H1 (cell line): ENCODE results near the gene SLC37A2. TPM values are rescaled to one million over a fixed set of nuclear protein-coding genes. Genes with fewer than 3 reads are reported as not detected.

ENCODE experiments used
- CTCF ChIA-PET: fragments of 300-600 bp; sonication (Branson Sonifier 250); formaldehyde crosslinking; loops from one replicate; lab custom pipeline; 2021; ENCODE audit not compliant: partially characterized antibody; lab: Charles Lee
- POLR2A ChIA-PET: fragments of 300-600 bp; sonication (Branson Sonifier 250); formaldehyde crosslinking; loops from one replicate; lab custom pipeline; 2021; ENCODE audit warnings: inconsistent platforms; ENCODE audit not compliant: partially characterized antibody; lab: Charles Lee
- DNase-seq, 2 experiments: peaks; one replicate each; pipeline versions ENCODE4 v3.0.0 to v3.0.0-alpha.2; 2010 to 2022; ENCODE audit warnings: low spot score in 2 of 2, low read depth in 1 of 2, mixed read lengths in 1 of 2
- FAIRE-seq: peaks from 2 replicates; lab custom pipeline; 2011; peaks lifted over from hg19 to GRCh38; lab: Jason Lieb, UNC
- H2AFZ ChIP-seq: 2 replicates; pipeline ENCODE4 v1.8.1; 2012; ENCODE audit warnings: low read length, inconsistent platforms
- H2AK5ac ChIP-seq: 2 replicates; pipeline ENCODE4 v1.6.1; 2013; ENCODE audit warnings: low read depth, low read length
- H2BK120ac ChIP-seq: replicated peaks from 2 replicates; pipeline ENCODE3; 2013; ENCODE audit warnings: low read depth, low read length, inconsistent platforms
- H2BK12ac ChIP-seq: 2 replicates; pipeline ENCODE4 v1.6.1; 2013; ENCODE audit warnings: low read depth, low read length
- H2BK15ac ChIP-seq: 2 replicates; pipeline ENCODE4 v1.6.1; 2013; ENCODE audit warnings: low read length
- H2BK20ac ChIP-seq: 2 replicates; pipeline ENCODE4 v1.6.1; 2013; ENCODE audit warnings: low read length
- H2BK5ac ChIP-seq: 2 replicates; pipeline ENCODE4 v1.6.1; 2013; ENCODE audit warnings: low read depth, low read length
- H3K14ac ChIP-seq: 2 replicates; pipeline ENCODE4 v1.6.1; 2013; ENCODE audit warnings: inconsistent platforms; ENCODE audit not compliant: insufficient read length
- H3K18ac ChIP-seq: 2 replicates; pipeline ENCODE4 v1.6.1; 2013; ENCODE audit warnings: low read length; ENCODE audit errors: extremely low read depth
- H3K23ac ChIP-seq: 2 replicates; pipeline ENCODE4 v1.6.1; 2013; ENCODE audit warnings: inconsistent platforms; ENCODE audit not compliant: insufficient read length
- H3K23me2 ChIP-seq: 2 replicates; pipeline ENCODE4 v1.6.1; 2013; ENCODE audit warnings: low read depth, low read length
- H3K27ac ChIP-seq: 2 replicates; pipeline ENCODE4 v1.6.1; 2011; ENCODE audit warnings: low read depth, low read length, inconsistent platforms
- H3K27me3 ChIP-seq, 4 experiments: replicated peaks in 1 of 4; 1 replicate in 1 of 4; 2 replicates in 3 of 4; pipeline versions ENCODE4 v1.6.1 to v1.8.1; 2011 to 2013; ENCODE audit warnings: low read length in 3 of 4, mild to moderate bottlenecking in 3 of 4, inconsistent platforms in 2 of 4, mixed read lengths in 2 of 4, moderate library complexity in 1 of 4; ENCODE audit not compliant: control insufficient read depth in 3 of 4, insufficient read depth in 3 of 4; ENCODE audit errors: extremely low read depth in 1 of 4
- H3K36me3 ChIP-seq, 4 experiments: 2 replicates each; pipeline versions ENCODE4 v1.6.1 to v1.8.1; 2011 to 2013; ENCODE audit warnings: mild to moderate bottlenecking in 4 of 4, low read length in 3 of 4, moderate library complexity in 2 of 4, control low read depth in 1 of 4, inconsistent platforms in 1 of 4; ENCODE audit not compliant: insufficient read depth in 4 of 4, control insufficient read depth in 2 of 4
- H3K4ac ChIP-seq: replicated peaks from 2 replicates; pipeline ENCODE3; 2013; ENCODE audit warnings: low read length, low read depth, mixed read lengths, inconsistent platforms; ENCODE audit not compliant: insufficient read length
- H3K4me1 ChIP-seq, 4 experiments: replicated peaks in 1 of 4; 1 replicate in 1 of 4; 2 replicates in 3 of 4; pipeline versions ENCODE4 v1.6.1 to v1.8.1; 2011 to 2013; ENCODE audit warnings: low read length in 3 of 4, inconsistent platforms in 2 of 4, mixed read lengths in 1 of 4; ENCODE audit not compliant: insufficient read depth in 4 of 4, control insufficient read depth in 3 of 4
- H3K4me2 ChIP-seq, 2 experiments: 2 replicates each; pipeline versions ENCODE4 v1.6.1 to v1.8.1; 2011 to 2013; ENCODE audit warnings: low read depth in 2 of 2, low read length in 2 of 2, control low read depth in 1 of 2, inconsistent platforms in 1 of 2, mild to moderate bottlenecking in 1 of 2; ENCODE audit not compliant: insufficient read depth in 1 of 2
- H3K4me3 ChIP-seq, 4 experiments: fragments of 200-600, 300-600 bp in 1 of 4; sonication (generic), shearing (Covaris generic), sonication (Bioruptor Twin) in 1 of 4; 2 replicates each; pipeline versions ENCODE4 v1.5.1 to v1.8.1; 2011 to 2016; ENCODE audit warnings: low read length in 4 of 4, low read depth in 3 of 4, control low read depth in 2 of 4, inconsistent platforms in 2 of 4, mild to moderate bottlenecking in 2 of 4, mixed read lengths in 1 of 4, moderate library complexity in 1 of 4; ENCODE audit not compliant: insufficient read depth in 2 of 4; ENCODE audit errors: extremely low read depth in 1 of 4
- H3K56ac ChIP-seq: replicated peaks from 2 replicates; pipeline ENCODE3; 2013; ENCODE audit warnings: low read depth, mild to moderate bottlenecking, mixed read lengths, low read length, inconsistent platforms; ENCODE audit not compliant: insufficient read length
- H3K79me1 ChIP-seq: 2 replicates; pipeline ENCODE4 v1.6.1; 2013; ENCODE audit warnings: low read depth, low read length, control low read depth
- H3K79me2 ChIP-seq, 2 experiments: 2 replicates each; pipeline versions ENCODE4 v1.6.1 to v1.8.1; 2012 to 2013; ENCODE audit warnings: low read length in 2 of 2, mild to moderate bottlenecking in 2 of 2, inconsistent platforms in 1 of 2; ENCODE audit not compliant: insufficient read depth in 2 of 2, control insufficient read depth in 1 of 2
- H3K9ac ChIP-seq, 4 experiments: replicated peaks in 1 of 4; 1 replicate in 1 of 4; 2 replicates in 3 of 4; pipeline versions ENCODE4 v1.6.1 to v1.8.1; 2011 to 2013; ENCODE audit warnings: low read depth in 3 of 4, low read length in 3 of 4, control low read depth in 2 of 4, mild to moderate bottlenecking in 2 of 4, moderate library complexity in 2 of 4, inconsistent platforms in 1 of 4; ENCODE audit errors: extremely low read depth in 1 of 4
- H3K9me3 ChIP-seq, 2 experiments: 2 replicates each; pipeline versions ENCODE4 v1.6.1 to v1.8.1; 2012 to 2013; ENCODE audit warnings: mild to moderate bottlenecking in 2 of 2, moderate library complexity in 2 of 2, control low read depth in 1 of 2, inconsistent platforms in 1 of 2, low read depth in 1 of 2, low read length in 1 of 2, mixed read lengths in 1 of 2; ENCODE audit not compliant: insufficient read depth in 2 of 2
- H4K20me1 ChIP-seq, 2 experiments: replicated peaks in 1 of 2; 2 replicates each; pipeline versions ENCODE3 to v1.8.1; 2011 to 2013; ENCODE audit warnings: inconsistent platforms in 2 of 2, low read length in 2 of 2, mild to moderate bottlenecking in 1 of 2; ENCODE audit not compliant: insufficient read depth in 2 of 2, control insufficient read depth in 1 of 2
- H4K5ac ChIP-seq: 2 replicates; pipeline ENCODE4 v1.6.1; 2013; ENCODE audit warnings: low read length, low read depth, mixed read lengths, inconsistent platforms; ENCODE audit not compliant: insufficient read length
- H4K8ac ChIP-seq: 2 replicates; pipeline ENCODE4 v1.8.0; 2013; ENCODE audit warnings: mild to moderate bottlenecking, moderate library complexity, low read length, inconsistent platforms; ENCODE audit not compliant: insufficient read depth; ENCODE audit errors: extremely low read depth
- H4K91ac ChIP-seq: replicated peaks from 2 replicates; pipeline ENCODE3; 2013; ENCODE audit warnings: low read length, mixed read lengths, inconsistent platforms; ENCODE audit not compliant: insufficient read length
- CEBPB ChIP-seq: IDR thresholded peaks from 2 replicates; pipeline ENCODE4 v1.6.1; 2012; ENCODE audit warnings: low read depth, low read length
- FOSL1 ChIP-seq: IDR thresholded peaks from 2 replicates; pipeline ENCODE4 v1.6.1; 2011; ENCODE audit warnings: mild to moderate bottlenecking, low read depth, low read length, moderate library complexity; ENCODE audit not compliant: insufficient read depth
- GABPA ChIP-seq: IDR thresholded peaks from 2 replicates; pipeline ENCODE4 v1.6.1; 2011; ENCODE audit warnings: mild to moderate bottlenecking, low read length, moderate library complexity, borderline replicate concordance; ENCODE audit not compliant: insufficient read depth
- GTF2F1 ChIP-seq: IDR thresholded peaks from 2 replicates; pipeline ENCODE4 v1.6.1; 2012; ENCODE audit warnings: low read depth, low read length, improper control_type of control experiment, borderline replicate concordance
- TCF12 ChIP-seq: IDR thresholded peaks from 2 replicates; pipeline ENCODE4 v1.6.1; 2011; ENCODE audit warnings: low read depth, mild to moderate bottlenecking, low read length
- WGBS, 2 experiments: shearing (Covaris generic) in 1 of 2; methylation state at CpG; one replicate each; pipeline versions ENCODE4 v1.1.6 to v1.1.7; 2013 to 2015; ENCODE audit warnings: low lambda C conversion rate in 2 of 2, mixed read lengths in 2 of 2, inconsistent platforms in 1 of 2, low coverage in 1 of 2, missing lambda C conversion rate in 1 of 2; ENCODE audit not compliant: insufficient replicate concordance in 2 of 2, insufficient coverage in 1 of 2, insufficient read length in 1 of 2; ENCODE audit errors: extremely low coverage in 1 of 2, missing lambda C conversion rate in 1 of 2; 5-methylcytosine and 5-hydroxymethylcytosine counted together
- polyA plus RNA-seq, 7 experiments: library from polyadenylated mRNA; depleted of rRNA in 3 of 7; stranded (reverse) in 5 of 7; unstranded in 2 of 7; fragments of >200 nt in 5 of 7; fragments of 200-250 nt in 2 of 7; gene quantifications; 1 replicate in 5 of 7; 2 replicates in 1 of 7; 4 replicates in 1 of 7; pipeline versions ENCODE4 v1.2.1 to v1.2.3, GENCODE V29; 2011 to 2013; ENCODE audit warnings: missing spikeins in 2 of 7, mixed read lengths in 2 of 7
- total RNA-seq: library from RNA; stranded (reverse); fragmentation: NEBNext Ultra II Directional; extraction: Animal tissue kit (Norgen Biotek cat#: 25700); gene quantifications from 2 replicates; pipeline ENCODE4 v1.2.1, GENCODE V29; 2021
- TF ChIP-seq, protein P1 (sequence below): IDR thresholded peaks from 2 replicates; pipeline ENCODE4 v1.6.1; 2011; ENCODE audit warnings: low read depth, mild to moderate bottlenecking, low read length; ENCODE audit not compliant: insufficient read depth

SLC37A2 gene
- total and polyA plus RNA-seq, 2 of the 8 experiments (the other 6 are each of a cell fraction or from before 2014, with no cell fraction given), result 1.3 to 1.9 TPM

DNA sequence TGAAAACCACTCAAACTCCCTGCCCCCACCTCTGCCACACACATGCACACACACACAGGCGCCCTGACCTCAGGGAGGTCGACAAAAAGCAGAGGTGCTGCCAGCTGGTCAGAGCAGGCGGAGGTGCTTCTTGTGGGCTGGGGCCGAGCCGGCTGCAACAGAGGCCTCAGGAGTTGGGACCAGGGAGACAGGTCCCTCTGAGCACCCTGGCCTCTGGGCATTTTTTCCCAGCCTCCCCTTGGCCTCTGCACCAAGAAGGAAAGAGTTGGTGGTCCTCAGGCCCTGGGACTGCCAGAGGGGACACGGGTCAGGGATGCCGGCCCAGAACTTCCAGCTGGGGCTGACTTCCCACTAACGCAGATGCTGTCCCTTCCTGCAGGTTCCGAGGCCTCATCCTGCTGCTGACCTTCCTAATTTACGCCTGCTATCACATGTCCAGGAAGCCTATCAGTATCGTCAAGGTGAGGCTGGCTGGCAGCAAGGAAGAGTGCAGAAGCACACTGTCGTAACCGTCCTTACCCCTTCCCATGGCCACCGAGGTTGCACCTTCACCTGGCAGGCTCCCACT, 13.4 kb downstream of the SLC37A2 start:
- DNase-seq, result no peak
- Histone ChIP-seq H2BK5ac (no peak overlapping the region), H3K79me1 (no peaks in the 10 kb centered on the region; the same call in 1 of the 2 replicates), H3K4me3 (no peak overlapping the region), H4K5ac (no peak overlapping the region), H2AFZ (no peak overlapping the region), H3K23ac (no peak overlapping the region), H2BK12ac (no peak overlapping the region), H3K18ac (no peak overlapping the region), H4K20me1 (no peaks in the 10 kb centered on the region), H3K27ac (no peak overlapping the region), H3K27me3 (no peaks in the 10 kb centered on the region; a peak in 1 of 7 replicates), H2BK20ac (no peak overlapping the region), H3K4me1 (peaks cover 0 to 5% (median 0%) of the 10 kb centered on the region in 4 experiments; a peak in 1 of 7 replicates), H3K36me3 (no peaks in the 10 kb centered on the region), H3K4me2 (no peak overlapping the region), H3K9me3 (no peaks in the 10 kb centered on the region), H3K56ac (no peak overlapping the region), H3K14ac (no peak overlapping the region), H3K4ac (no peak overlapping the region), H3K23me2 (no peaks in the 10 kb centered on the region), H2BK120ac (no peak overlapping the region), H2AK5ac (no peak overlapping the region), H3K9ac (no peak overlapping the region), H4K8ac (peak overlapping the region; percentile 31; the same call in 1 of the 2 replicates), H4K91ac (no peak overlapping the region), H2BK15ac (no peak overlapping the region), H3K79me2 (no peaks in the 10 kb centered on the region)
- TF ChIP-seq, protein P1, sequence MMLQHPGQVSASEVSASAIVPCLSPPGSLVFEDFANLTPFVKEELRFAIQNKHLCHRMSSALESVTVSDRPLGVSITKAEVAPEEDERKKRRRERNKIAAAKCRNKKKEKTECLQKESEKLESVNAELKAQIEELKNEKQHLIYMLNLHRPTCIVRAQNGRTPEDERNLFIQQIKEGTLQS, result no peak
- TF ChIP-seq TCF12, result no peak
- no peak for TF ChIP-seq GTF2F1
- TF ChIP-seq CEBPB, result no peak
- TF ChIP-seq FOSL1, result no peak
- no peak for TF ChIP-seq GABPA
- ChIA-PET CTCF (interaction anchor here (0.6 to 29.4 kb wide), 14 partner anchors 12 to 430 kb away, joined by 3 to 486 read pairs (median 4); no protein-coding TSS in a partner anchor), POLR2A (no interaction called here)
- WGBS, 2 experiments, result 84% methylated on average over 14 of the region's 14 CpGs; no CpG with 5 or more reads in 1 of the 2 experiments
- FAIRE-seq, result no peak
